ENCODE results near the gene COQ4. TPM values are rescaled to one million over a fixed set of nuclear protein-coding genes. Genes with fewer than 3 reads are reported as not detected.

COQ4 gene
- polyA plus RNA-seq, 1 of the 3 experiments (the other 2 are of a cell fraction) = 57.2 TPM

DNA sequence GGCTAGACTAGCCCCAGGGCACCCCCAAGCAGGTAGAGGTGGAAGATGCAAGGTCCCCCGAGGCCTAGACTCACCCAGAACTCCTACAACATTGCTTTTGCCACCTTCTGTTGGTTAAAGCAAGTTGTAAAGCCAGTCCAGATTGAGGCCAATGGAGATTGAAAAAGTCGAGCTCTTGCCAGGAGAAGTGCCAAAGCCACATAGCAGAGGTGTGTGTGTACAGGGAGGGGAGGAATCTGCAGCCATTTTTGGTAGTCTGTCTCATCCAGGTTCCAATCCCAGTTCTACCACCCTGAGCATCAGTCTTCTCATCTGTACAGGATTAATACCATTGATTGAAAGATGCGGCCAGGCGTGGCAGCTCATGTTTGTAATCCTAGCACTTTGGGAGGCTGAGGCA is 36.2 kb downstream of the COQ4 start:
- no peaks in the 10 kb centered on the region for H3K9me2 ChIP-seq
- H3K4me1 ChIP-seq (ENCODE audit: control insufficient read depth in 1 of 2, insufficient read depth in 2 of 2, low read depth in 1 of 2, low read length in 1 of 2) = peaks cover 7 to 8% of the 10 kb centered on the region in 2 experiments; a peak in 2 of 4 replicates
- H3K9ac ChIP-seq = no peak overlapping the region
- no peak overlapping the region for H3K4me3 ChIP-seq (ENCODE audit: low read depth in 2 of 2, low read length in 1 of 2)
- no peak overlapping the region for H2AFZ ChIP-seq (ENCODE audit: low read depth)
- no peak overlapping the region for H3K4me2 ChIP-seq
- H3K27me3 ChIP-seq (ENCODE audit: insufficient read depth) = no peaks in the 10 kb centered on the region
- POLR2A ChIA-PET = no interaction called here
- peaks cover 12% of the 10 kb centered on the region for H3F3A ChIP-seq (replicated peaks; ENCODE audit: insufficient read depth)
- H3K9me3 ChIP-seq = no peaks in the 10 kb centered on the region
- WGBS (ENCODE audit: low lambda C conversion rate) = 72% methylated on average over 4 of the region's 4 CpGs
- no peak for TF ChIP-seq IRF3 (IDR thresholded peaks at IDR 0.05; ENCODE audit: low read depth, low read length)
- TF ChIP-seq FOXM1 (IDR thresholded peaks at IDR 0.05; ENCODE audit: low read depth) = no peak
- no peak for TF ChIP-seq TEAD4 (IDR thresholded peaks at IDR 0.05; ENCODE audit: borderline replicate concordance, insufficient read depth)
- TF ChIP-seq RXRA (IDR thresholded peaks at IDR 0.05; ENCODE audit: borderline replicate concordance, low read depth) = no peak
- TF ChIP-seq EP300 (IDR thresholded peaks at IDR 0.05; ENCODE audit: borderline replicate concordance in 1 of 2, low read depth in 1 of 2, low read length in 1 of 2) = no peak
- TF ChIP-seq USF2 (IDR thresholded peaks at IDR 0.05; ENCODE audit: borderline replicate concordance, low read depth, low read length) = no peak
- TF ChIP-seq, protein P1, sequence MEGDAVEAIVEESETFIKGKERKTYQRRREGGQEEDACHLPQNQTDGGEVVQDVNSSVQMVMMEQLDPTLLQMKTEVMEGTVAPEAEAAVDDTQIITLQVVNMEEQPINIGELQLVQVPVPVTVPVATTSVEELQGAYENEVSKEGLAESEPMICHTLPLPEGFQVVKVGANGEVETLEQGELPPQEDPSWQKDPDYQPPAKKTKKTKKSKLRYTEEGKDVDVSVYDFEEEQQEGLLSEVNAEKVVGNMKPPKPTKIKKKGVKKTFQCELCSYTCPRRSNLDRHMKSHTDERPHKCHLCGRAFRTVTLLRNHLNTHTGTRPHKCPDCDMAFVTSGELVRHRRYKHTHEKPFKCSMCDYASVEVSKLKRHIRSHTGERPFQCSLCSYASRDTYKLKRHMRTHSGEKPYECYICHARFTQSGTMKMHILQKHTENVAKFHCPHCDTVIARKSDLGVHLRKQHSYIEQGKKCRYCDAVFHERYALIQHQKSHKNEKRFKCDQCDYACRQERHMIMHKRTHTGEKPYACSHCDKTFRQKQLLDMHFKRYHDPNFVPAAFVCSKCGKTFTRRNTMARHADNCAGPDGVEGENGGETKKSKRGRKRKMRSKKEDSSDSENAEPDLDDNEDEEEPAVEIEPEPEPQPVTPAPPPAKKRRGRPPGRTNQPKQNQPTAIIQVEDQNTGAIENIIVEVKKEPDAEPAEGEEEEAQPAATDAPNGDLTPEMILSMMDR (IDR thresholded peaks at IDR 0.05) = no peak
- no peak for TF ChIP-seq MEF2A (IDR thresholded peaks at IDR 0.05; ENCODE audit: borderline replicate concordance, low read depth)
- no peak for TF ChIP-seq JUND (IDR thresholded peaks at IDR 0.05)
- no peak for TF ChIP-seq SIN3A (IDR thresholded peaks at IDR 0.05; ENCODE audit: borderline replicate concordance, low read depth, low read length)
- TF ChIP-seq CHD2 (IDR thresholded peaks at IDR 0.05; ENCODE audit: low read length, partially characterized antibody) = no peak
- no peak for TF ChIP-seq FOXJ3 (CRISPR knock-in tag; IDR thresholded peaks at IDR 0.05)
- TF ChIP-seq YY1 (IDR thresholded peaks at IDR 0.05; ENCODE audit: low read depth) = no peak
- no peak for TF ChIP-seq GATA2 (CRISPR knock-in tag; IDR thresholded peaks at IDR 0.05)
- TF ChIP-seq NFIC (IDR thresholded peaks at IDR 0.05; ENCODE audit: borderline replicate concordance) = no peak
- no peak for TF ChIP-seq PBX3 (IDR thresholded peaks at IDR 0.05)
- no peak for TF ChIP-seq FOSL2 (IDR thresholded peaks at IDR 0.05; ENCODE audit: borderline replicate concordance, low read depth)
- TF ChIP-seq ZBTB33 (IDR thresholded peaks at IDR 0.05; ENCODE audit: borderline replicate concordance, low read depth) = no peak
- no peak for TF ChIP-seq SMC3 (IDR thresholded peaks at IDR 0.05; ENCODE audit: low read depth, low read length)
- H3K27ac ChIP-seq (ENCODE audit: low read depth in 2 of 2, low read length in 1 of 2) = no peak overlapping the region
- H3K36me3 ChIP-seq (replicated peaks in 1 of 2; ENCODE audit: control insufficient read depth in 1 of 2, insufficient read depth in 2 of 2, low read length in 1 of 2) = peaks cover 0 to 8% of the 10 kb centered on the region in 2 experiments
- no peaks in the 10 kb centered on the region for H3K79me2 ChIP-seq (ENCODE audit: insufficient read depth)
- CTCF ChIA-PET = interaction anchor here (1.8 to 6.2 kb wide), 3 partner anchors 17 to 63 kb away, joined by 6 to 33 read pairs (median 11); no protein-coding TSS in a partner anchor
- H4K20me1 ChIP-seq (ENCODE audit: insufficient read depth) = no peaks in the 10 kb centered on the region
- no peak for DNase-seq

All from SK-N-SH (cell line).